Keratinocyte (primary cell): ENCODE results near the gene SCUBE3. TPM values are rescaled to one million over a fixed set of nuclear protein-coding genes. Genes with fewer than 3 reads are reported as not detected.

ENCODE experiments used
- DNase-seq: peaks from one replicate; pipeline ENCODE4 v3.0.0-alpha.2; 2011; ENCODE audit warnings: low read depth, missing footprints, low spot score
- FAIRE-seq: peaks from 2 replicates; lab custom pipeline; 2011; peaks lifted over from hg19 to GRCh38; lab: Jason Lieb, UNC
- H2AFZ ChIP-seq: 2 replicates; pipeline ENCODE4 v1.6.0; 2012; ENCODE audit warnings: low read length, control low read depth, inconsistent platforms; ENCODE audit not compliant: control insufficient read depth
- H3K27ac ChIP-seq: 2 replicates; pipeline ENCODE4 v1.5.1; 2011; ENCODE audit warnings: low read length; ENCODE audit not compliant: control insufficient read depth, insufficient read depth
- H3K27me3 ChIP-seq: 3 replicates; pipeline ENCODE4 v1.6.0; 2011; ENCODE audit warnings: low read length; ENCODE audit not compliant: control insufficient read depth, insufficient read depth; ENCODE audit errors: extremely low read depth
- H3K36me3 ChIP-seq, 2 experiments: 2 replicates in 1 of 2; 3 replicates in 1 of 2; pipeline ENCODE4 v1.5.1; 2011; ENCODE audit warnings: low read length in 2 of 2, mild to moderate bottlenecking in 1 of 2; ENCODE audit not compliant: control insufficient read depth in 2 of 2, insufficient read depth in 2 of 2; ENCODE audit errors: extremely low read depth in 1 of 2
- H3K4me1 ChIP-seq: 3 replicates; pipeline ENCODE4 v1.5.1; 2011; ENCODE audit warnings: low read length; ENCODE audit not compliant: control insufficient read depth, insufficient read depth; ENCODE audit errors: extremely low read depth
- H3K4me2 ChIP-seq: 3 replicates; pipeline ENCODE4 v1.6.0; 2011; ENCODE audit warnings: low read depth, low read length; ENCODE audit not compliant: control insufficient read depth, insufficient read depth; ENCODE audit errors: extremely low read depth
- H3K4me3 ChIP-seq, 3 experiments: fragments of 200-600 bp in 1 of 3; sonication (generic) in 1 of 3; 2 replicates in 2 of 3; 3 replicates in 1 of 3; pipeline ENCODE4 v1.5.1; 2011 to 2016; ENCODE audit warnings: low read length in 3 of 3, mild to moderate bottlenecking in 3 of 3, control low read depth in 2 of 3, inconsistent platforms in 1 of 3, low read depth in 1 of 3, mixed read lengths in 1 of 3, mixed run types in 1 of 3, moderate library complexity in 1 of 3; ENCODE audit not compliant: control insufficient read depth in 2 of 3, insufficient read depth in 2 of 3; ENCODE audit errors: extremely low read depth in 1 of 3
- H3K79me2 ChIP-seq: 2 replicates; pipeline ENCODE4 v1.6.0; 2012; ENCODE audit warnings: low read length; ENCODE audit not compliant: control insufficient read depth, insufficient read depth
- H3K9ac ChIP-seq: 3 replicates; pipeline ENCODE4 v1.6.0; 2011; ENCODE audit warnings: low read length; ENCODE audit not compliant: control insufficient read depth, insufficient read depth; ENCODE audit errors: extremely low read depth
- H3K9me1 ChIP-seq: 3 replicates; pipeline ENCODE4 v1.6.0; 2011; ENCODE audit warnings: low read length; ENCODE audit not compliant: control insufficient read depth, insufficient read depth; ENCODE audit errors: extremely low read depth
- H3K9me3 ChIP-seq: 2 replicates; pipeline ENCODE4 v1.5.1; 2012; ENCODE audit warnings: low read depth, low read length; ENCODE audit not compliant: control insufficient read depth
- H4K20me1 ChIP-seq: 3 replicates; pipeline ENCODE4 v1.6.0; 2011; ENCODE audit warnings: low read length; ENCODE audit not compliant: control insufficient read depth, insufficient read depth; ENCODE audit errors: extremely low read depth
- CTCF ChIP-seq, 3 experiments: IDR thresholded peaks in 1 of 3; conservative IDR thresholded peaks in 1 of 3; optimal IDR thresholded peaks in 1 of 3; 2 replicates in 2 of 3; 3 replicates in 1 of 3; pipeline versions ENCODE3 to v1.5.1; 2011; ENCODE audit warnings: low read length in 3 of 3, mild to moderate bottlenecking in 3 of 3, moderate library complexity in 2 of 3, control low read depth in 1 of 3, inconsistent platforms in 1 of 3; ENCODE audit not compliant: insufficient read depth in 2 of 3; ENCODE audit errors: extremely low read depth in 1 of 3
- EZH2 ChIP-seq: IDR thresholded peaks from one replicate; pipeline ENCODE4 v1.6.1; 2012; ENCODE audit warnings: inconsistent platforms, mild to moderate bottlenecking, low read length, moderate library complexity
- dilution Hi-C: fragments of 300-500 bp; cut with MboI; formaldehyde crosslinking; loops from one replicate; pipeline ENCODE4 v1.7.0; 2020; ENCODE audit warnings: low sequenced_read_pairs; ENCODE audit not compliant: extremely low pct_ligation_motif_present
- polyA plus RNA-seq, 5 experiments: library from polyadenylated mRNA; depleted of rRNA in 3 of 5; stranded (reverse) in 3 of 5; stranded (forward) in 1 of 5; unstranded in 1 of 5; fragments of >200 nt; gene quantifications; 1 replicate in 1 of 5; 2 replicates in 3 of 5; 3 replicates in 1 of 5; pipeline versions ENCODE4 v1.2.1 to v1.2.3, GENCODE V29; 2011 to 2012; ENCODE audit warnings: missing spikeins in 2 of 5, low read depth in 1 of 5, low replicate concordance in 1 of 5

SCUBE3 gene
- polyA plus RNA-seq, 1 donor (not counting 4 experiments of a cell fraction or from before 2014, with no cell fraction given): 0.01 TPM

- H4K20me1 ChIP-seq: no peaks in the 10 kb centered on the region
- no peak for FAIRE-seq
- dilution Hi-C loops: no loop called here
- H3K9me1 ChIP-seq: no peaks in the 10 kb centered on the region
- H3K27ac ChIP-seq: no peak overlapping the region
- TF ChIP-seq CTCF (optimal IDR thresholded peaks at IDR 0.05 in 1 of 3, IDR thresholded peaks at IDR 0.05 in 1 of 3, conservative IDR thresholded peaks at IDR 0.05 in 1 of 3; ENCODE audit: extremely low read depth in 1 of 3, insufficient read depth in 2 of 3, low read length in 3 of 3) (no peak), EZH2 (no peak)
- DNase-seq: no peak
- no peak overlapping the region for H2AFZ ChIP-seq
- peaks cover 15% of the 10 kb centered on the region for H3K4me1 ChIP-seq
- peaks cover 2% of the 10 kb centered on the region for H3K9me3 ChIP-seq
- H3K9ac ChIP-seq: no peak overlapping the region
- no peaks in the 10 kb centered on the region for H3K79me2 ChIP-seq
- H3K4me2 ChIP-seq: no peak overlapping the region
- peaks cover 3% of the 10 kb centered on the region for H3K27me3 ChIP-seq
- H3K36me3 ChIP-seq: no peaks in the 10 kb centered on the region
- no peak overlapping the region for H3K4me3 ChIP-seq
These were observed 43.6 kb upstream of the SCUBE3 start for GRCh38 chr6:35170166-35170565.

DNA sequence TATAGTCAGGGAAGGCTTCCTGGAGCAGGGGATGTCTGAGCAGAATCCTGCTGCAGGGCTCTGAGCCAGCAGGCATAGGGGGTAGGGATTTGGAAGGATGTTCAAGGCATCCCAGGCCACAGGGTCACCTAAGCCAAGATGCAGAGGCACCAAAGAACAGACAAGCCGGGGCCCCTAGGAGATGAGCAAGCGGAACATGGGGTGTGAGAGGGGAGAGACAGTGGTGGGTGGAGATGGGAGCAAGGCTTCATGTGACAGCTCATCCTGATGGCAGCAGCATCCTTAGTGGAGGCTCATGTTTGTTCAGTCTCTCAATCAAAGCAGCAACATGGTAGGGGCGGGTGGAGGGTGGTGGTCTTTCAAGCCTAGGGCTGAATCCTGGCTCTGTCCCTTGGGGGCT is 42.9 kb upstream of the SCUBE3 start:
- Histone ChIP-seq H3K27me3 (peaks cover 3% of the 10 kb centered on the region), H3K9ac (no peak overlapping the region), H3K36me3 (no peaks in the 10 kb centered on the region), H3K4me1 (peaks cover 9% of the 10 kb centered on the region), H3K4me2 (no peak overlapping the region), H3K27ac (no peak overlapping the region), H3K4me3 (no peak overlapping the region), H2AFZ (no peak overlapping the region), H3K9me3 (peaks cover 2% of the 10 kb centered on the region), H4K20me1 (no peaks in the 10 kb centered on the region), H3K9me1 (no peaks in the 10 kb centered on the region), H3K79me2 (no peaks in the 10 kb centered on the region)
- dilution Hi-C loops: no loop called here
- DNase-seq: no peak
- no peak for FAIRE-seq
- no peak for TF ChIP-seq CTCF (optimal IDR thresholded peaks at IDR 0.05 in 1 of 3, IDR thresholded peaks at IDR 0.05 in 1 of 3, conservative IDR thresholded peaks at IDR 0.05 in 1 of 3; ENCODE audit: extremely low read depth in 1 of 3, insufficient read depth in 2 of 3, low read length in 3 of 3)
- TF ChIP-seq EZH2: no peak
